ENCODE measurements around the gene ZNF318. TPM values are rescaled to one million over a fixed set of nuclear protein-coding genes. Genes with fewer than 3 reads are reported as not detected.
"Not testable (repeated sequence)": the region's sequence is repeated elsewhere in the genome, so short reads cannot be mapped to it uniquely, and the experiment has no call there.

ZNF318 gene
- total RNA-seq, 1 donor from 2014 or later, result 12.4 TPM

DNA sequence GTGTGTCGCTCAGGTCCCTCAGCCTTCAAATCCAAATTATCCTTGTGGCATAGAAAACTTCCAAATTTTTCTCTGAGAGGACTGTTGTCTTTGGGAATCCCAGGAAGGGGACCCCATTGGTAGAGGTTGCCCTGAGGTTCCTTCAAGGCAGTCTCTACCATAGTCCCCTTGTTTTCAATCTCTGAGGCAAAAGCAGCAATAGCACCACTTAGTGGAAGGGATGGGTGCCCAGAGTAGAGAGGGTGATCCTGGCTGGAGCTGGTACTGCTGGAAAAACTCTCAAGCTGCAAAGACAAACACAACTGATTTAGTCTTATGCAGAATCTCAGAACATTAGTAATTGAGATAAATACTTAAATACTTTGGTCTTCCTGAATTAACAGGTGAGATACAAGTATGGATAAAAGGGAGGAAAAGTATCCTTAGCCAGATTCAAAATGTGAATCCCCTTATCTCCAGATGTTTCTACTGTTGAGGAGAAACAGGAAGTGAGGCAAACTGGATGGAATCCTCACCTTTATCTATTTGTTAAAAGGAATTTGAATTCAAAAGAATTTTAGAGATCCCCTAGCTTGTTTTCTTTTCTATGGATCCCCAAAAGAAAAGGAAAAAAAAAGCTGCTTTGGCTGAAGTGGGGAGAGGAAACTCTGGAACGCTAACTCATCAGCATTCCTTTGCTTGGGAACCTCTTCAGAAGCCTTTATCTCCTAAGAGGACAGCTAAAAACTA lies 13.4 kb downstream of the ZNF318 start:
- intact Hi-C loops (cut with micrococcal nuclease), result no loop called here
- ATAC-seq, result peak; percentile 92
- DNase-seq, result no peak

DNA sequence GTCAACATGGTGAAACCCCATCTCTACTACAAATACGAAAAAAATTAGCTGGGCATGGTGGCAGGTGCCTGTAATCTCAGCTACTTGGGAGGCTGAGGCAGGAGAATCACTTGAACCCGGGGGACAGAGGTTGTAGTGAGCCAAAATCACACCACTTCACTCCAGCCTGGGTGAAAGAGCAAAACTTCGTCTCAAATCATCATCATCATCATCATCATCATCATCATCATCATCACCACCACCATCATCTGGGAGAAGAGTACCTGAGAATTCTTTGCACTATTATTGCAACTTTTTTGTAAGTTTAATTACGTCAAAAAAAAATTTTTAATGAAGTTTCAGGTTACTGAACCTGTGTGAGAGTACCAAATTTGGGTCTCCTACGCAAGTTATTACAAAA lies 17.5 kb downstream of the ZNF318 start:
- intact Hi-C loops (cut with micrococcal nuclease); DNase-seq; ATAC-seq: not testable (repeated sequence)

DNA sequence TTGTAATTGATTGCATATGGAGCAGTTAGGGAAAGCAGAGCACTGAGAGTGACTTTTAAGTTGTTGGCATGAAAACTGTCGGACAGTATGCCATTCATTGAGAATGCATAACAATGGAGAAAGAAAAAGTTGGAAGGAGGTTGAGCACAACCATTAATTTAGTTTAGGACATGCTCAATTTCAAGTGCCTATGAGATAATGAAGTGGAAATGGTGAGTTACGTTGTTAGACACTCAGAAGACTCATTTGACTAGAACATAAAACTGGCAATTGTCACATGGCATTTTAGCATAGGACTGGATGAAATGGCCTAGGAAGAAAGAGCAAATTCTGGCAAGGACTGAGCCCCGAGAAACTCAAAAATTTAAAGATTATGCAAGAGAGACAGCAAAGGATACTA lies 22.0 kb downstream of the ZNF318 start:
- DNase-seq (no peak), ATAC-seq (peak; percentile 58)
- intact Hi-C loops (cut with micrococcal nuclease), result no loop called here

DNA sequence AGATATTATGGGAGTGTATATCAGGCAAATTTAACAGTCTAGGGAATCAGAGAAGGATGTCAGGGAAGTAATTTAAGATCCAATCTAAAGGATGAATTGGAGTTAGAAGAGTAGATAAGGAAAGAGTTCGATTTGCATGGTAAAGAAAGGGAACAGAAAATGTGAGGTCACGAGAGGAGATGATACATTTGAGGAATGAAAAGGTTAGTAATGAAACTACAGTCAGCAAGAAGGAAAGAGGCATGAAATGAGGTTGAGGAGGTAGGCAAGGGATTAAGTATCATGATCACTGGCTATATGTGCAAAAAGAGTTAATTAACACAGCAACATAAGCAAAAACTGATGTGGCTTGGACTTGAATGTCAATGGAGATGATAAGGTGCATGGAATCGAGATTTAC lies 22.4 kb downstream of the ZNF318 start:
- intact Hi-C loops (cut with micrococcal nuclease), result no loop called here
- DNase-seq, result no peak
- no peak for ATAC-seq

DNA sequence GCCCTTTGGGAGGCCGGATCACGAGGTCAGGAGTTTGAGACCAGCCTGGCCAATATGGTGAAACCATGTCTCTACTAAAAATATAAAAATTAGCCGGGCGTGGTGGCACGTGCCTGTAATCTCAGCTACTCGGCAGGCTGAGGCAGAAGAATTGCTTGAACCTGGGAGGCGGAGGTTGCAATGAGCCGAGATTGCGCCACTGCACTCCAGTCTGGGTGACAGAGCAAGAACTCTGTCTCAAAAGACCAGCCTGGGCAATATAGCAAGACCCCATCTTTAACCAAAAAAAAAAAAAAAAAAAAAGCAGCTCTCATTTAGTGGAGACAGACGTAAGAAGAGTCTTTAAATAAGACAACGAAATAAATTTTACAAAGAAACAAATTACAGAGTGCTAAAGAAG lies 23.2 kb downstream of the ZNF318 start:
- intact Hi-C loops (cut with micrococcal nuclease); ATAC-seq: not testable (repeated sequence)

DNA sequence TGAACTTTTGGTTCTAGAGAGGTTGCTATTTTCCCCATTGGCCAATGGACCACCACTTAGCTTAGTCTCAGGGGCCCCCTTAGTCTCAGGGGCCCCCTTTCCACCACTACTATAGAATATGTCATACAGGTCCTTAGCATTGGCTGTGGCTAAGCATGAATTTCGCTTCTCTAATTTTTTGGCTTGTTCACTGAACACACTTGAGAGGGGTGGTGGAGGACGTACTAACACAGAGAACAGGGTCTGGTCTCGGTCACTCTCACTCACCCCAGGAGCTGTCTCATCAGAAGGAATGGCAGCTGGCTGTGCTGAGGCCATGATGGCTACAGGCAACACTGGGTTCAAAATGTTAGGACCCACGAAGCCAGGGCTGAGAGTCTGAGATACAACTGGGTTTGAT lies 30.3 kb downstream of the ZNF318 start:
- DNase-seq (no peak), ATAC-seq (no peak)
- intact Hi-C loops (cut with micrococcal nuclease), result loop anchor here (5.0 kb wide), 1 partner anchor 77 kb away; no protein-coding TSS in a partner anchor

More for the DNA sequence above, 23.2 kb downstream of the ZNF318 start:
- not testable (repeated sequence) for DNase-seq

DNA sequence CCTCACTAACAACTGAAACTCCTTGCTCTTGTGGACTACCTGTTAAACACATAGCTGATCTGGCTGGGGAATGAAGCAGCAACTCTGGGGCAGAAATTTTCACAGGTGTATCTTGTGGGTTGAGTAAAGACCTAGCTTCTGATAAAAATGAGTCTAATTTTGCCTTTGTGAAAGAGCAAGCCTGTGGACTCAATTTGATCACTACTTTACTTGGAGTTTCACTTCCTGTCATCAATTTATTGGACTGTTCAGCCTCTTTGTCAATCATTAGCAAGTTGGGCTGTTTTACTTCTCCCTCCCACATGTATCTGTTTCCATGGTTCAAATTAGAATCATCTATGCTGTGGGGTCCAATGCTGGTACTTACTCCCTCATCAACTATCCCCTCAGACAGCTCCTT lies 31.2 kb downstream of the ZNF318 start:
- DNase-seq (no peak), ATAC-seq (no peak)
- intact Hi-C loops (cut with micrococcal nuclease), result loop anchor here (5.0 kb wide), 1 partner anchor 76 kb away; no protein-coding TSS in a partner anchor

DNA sequence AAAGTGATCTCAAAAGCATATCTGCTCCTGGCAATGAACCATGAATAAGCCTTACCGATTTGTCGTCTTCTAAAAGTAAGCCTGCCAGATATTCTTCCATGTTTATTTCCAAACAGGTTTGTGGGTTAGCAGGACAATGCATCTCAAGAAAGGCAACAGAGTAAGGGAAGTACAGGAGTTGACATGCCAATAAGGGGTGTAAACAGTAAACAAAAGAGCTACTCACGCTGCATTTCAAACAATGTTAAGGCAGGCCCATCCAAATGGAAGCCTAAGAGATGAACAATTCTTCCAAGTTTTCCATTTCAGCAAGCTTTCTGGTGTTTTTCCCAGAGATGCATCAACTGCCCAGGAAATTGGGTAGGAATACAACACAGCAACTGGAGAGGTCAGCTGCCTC lies 33.1 kb downstream of the ZNF318 start:
- intact Hi-C loops (cut with micrococcal nuclease), result loop anchor here (5.0 kb wide), 1 partner anchor 74 kb away; no protein-coding TSS in a partner anchor
- DNase-seq (no peak), ATAC-seq (peak; percentile 15)

DNA sequence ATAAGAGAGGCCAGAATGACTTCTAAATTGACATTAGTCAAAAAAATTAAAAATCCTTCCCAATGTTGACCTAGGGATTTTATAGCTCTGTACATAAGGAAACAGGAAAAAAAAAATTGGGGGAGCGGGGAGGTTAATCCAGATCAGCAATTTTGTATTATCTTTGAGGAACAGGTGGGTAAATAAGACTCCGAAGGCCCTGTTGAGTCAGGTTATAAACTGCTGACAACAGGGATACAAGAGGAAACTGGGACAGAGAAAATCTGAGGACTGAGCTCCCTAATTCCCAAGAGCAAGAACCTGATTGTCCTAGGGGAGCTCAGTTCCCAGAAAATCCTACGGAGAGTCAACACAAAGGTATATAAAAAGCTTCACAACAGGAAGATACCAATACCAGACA lies 34.0 kb downstream of the ZNF318 start:
- intact Hi-C loops (cut with micrococcal nuclease), result loop anchor here (5.0 kb wide), 1 partner anchor 73 kb away; no protein-coding TSS in a partner anchor
- DNase-seq (no peak), ATAC-seq (no peak)

DNA sequence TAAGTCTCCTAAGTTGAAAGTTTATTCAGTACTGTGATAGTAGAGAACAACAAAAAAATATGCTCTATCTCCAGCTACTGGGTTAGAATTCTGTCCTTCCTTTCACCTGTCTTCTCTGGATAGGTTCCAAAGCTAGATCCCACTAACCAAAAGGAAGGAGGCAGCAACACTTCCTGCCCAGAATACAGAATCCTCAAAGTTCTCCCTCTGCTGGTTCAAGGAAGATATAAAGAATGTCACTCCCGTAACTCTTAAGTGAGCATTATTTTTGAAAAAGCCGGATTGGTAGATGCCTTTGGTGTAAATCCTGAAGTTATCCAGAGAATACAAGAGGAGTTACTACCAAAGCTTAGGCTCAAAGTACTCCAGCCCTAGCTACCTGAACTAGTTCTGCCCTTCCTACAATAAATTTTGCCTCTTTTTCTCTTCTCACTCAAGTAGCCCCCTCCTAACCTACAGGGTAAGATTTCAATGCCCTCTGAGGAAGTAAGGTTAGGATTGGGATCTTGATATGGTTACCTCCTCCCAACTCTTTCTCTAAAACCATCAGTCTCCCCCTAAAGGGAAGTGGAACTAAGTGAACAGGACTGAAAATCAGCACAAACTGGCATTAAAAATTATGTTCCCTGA lies 34.9 kb downstream of the ZNF318 start:
- intact Hi-C loops (cut with micrococcal nuclease), result loop anchor here (5.0 kb wide), 1 partner anchor 72 kb away; no protein-coding TSS in a partner anchor
- ATAC-seq (peak; percentile 36), DNase-seq (no peak)

DNA sequence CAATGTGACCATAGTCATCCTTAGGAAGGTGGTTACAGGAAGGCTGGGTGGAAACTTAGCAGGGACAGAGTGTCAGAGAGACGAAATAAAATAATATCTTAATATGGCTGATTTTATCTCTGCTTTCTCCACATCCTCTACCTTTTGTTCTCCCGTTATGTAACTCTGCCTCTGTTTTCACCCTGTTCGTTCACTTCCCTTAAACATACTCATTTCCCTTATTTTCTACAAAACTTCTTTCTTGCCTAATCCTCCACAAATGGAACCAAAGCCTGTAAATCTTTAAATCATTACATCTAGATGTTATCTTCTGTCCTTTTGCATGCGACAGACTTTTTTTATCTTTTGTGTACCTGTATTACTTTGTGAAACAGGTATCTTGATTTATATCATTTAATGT lies 37.6 kb downstream of the ZNF318 start:
- ATAC-seq, result no peak
- no peak for DNase-seq
- intact Hi-C loops (cut with micrococcal nuclease), result no loop called here

DNA sequence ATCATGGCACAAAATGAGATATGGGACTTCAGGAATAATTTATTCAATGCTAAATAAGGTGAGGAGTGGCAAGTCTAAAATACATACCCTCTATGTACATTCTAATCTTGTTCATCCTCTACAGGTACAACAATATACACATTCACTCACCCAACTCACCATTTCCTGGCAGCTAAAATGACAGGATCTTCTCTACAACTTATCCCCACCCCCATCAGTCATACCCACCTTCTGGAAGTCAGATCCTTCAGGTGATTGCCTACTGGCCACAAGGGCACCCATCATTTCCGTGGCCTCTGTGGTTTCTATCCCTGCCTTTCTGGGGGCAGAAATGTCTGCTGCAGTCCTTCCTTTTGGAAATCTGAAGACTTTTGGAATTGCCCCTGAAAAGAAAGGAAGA lies 38.0 kb downstream of the ZNF318 start:
- DNase-seq (no peak), ATAC-seq (no peak)
- intact Hi-C loops (cut with micrococcal nuclease), result no loop called here

DNA sequence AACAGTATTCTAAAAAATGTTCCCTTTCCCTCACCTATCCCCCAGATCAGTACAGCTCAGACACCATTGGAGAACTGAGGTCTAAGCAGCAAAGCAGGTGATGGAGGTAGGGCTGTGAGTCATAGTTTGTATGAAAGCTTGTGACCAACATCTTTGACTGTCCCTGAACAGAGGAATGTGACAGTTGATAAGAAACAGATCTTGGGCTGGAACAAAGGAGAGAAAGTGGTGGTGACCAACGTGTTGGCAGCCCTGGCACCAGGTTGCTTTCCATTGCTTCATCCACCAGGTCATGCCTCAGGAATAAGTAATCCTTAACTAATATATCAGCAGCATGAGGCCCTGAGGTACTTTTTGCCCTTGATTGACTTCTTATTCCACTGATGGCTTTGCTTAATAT lies 40.9 kb downstream of the ZNF318 start:
- DNase-seq, result peak; percentile 70
- intact Hi-C loops (cut with micrococcal nuclease), result no loop called here
- ATAC-seq, result peak; percentile 96

DNA sequence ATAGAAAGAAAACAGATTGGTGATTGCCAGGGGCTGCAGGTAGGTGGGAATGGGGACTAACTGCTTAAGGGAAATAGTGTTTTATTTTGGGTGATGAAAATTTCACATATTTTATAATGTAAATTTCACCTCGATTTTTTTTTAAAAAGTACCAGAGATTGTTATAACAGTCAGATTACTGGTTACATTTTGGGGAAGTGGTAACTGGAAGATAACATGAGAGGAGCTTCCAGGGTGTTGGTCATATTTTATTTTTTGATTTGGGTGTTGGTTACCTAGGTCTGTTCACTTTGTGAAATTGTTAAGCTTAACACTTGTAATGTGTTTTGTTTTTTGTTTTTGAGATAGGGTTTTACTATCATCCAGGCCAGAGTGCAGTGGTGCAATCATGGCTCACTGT lies 43.6 kb downstream of the ZNF318 start:
- intact Hi-C loops (cut with micrococcal nuclease), result no loop called here
- DNase-seq (no peak), ATAC-seq (no peak)

DNA sequence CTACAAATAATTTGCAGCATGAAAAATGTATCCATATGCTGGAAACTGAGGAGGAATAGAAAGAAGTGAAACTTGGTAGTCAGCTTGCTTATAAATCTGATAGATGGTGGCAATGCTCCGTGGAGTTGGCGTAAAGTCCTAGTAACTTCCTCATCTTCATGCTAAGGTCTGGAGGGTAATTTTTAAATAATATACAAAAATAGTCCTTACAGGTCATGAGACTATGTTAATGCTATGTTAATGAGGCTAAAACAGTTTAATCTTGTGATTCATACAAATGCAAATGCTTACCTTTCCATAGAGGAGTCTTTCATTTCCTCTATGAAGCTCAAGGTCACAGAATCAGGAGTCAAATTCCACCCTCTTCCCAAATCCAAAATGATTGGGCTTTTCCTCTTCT lies 51.4 kb downstream of the ZNF318 start:
- ATAC-seq, result no peak

DNA sequence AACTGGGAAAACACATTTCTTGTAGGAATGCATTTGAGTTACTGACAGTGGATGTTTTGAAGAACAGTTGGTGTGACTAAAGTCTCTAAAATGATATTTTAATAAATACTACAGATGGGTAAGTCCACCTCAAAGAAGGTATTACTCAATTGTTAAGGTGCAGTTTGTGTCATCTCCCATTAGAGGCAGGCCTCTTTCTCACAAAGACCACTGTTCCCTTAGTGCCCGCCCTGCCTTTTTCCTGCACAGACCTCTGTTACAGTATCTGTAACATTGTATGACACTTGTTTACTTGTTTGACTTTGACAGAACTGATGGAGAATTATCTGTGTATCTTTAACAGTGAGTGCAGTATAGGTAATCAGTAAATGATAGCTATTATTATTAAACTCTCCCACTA lies 55.6 kb downstream of the ZNF318 start:
- DNase-seq (no peak), ATAC-seq (no peak)
- intact Hi-C loops (cut with micrococcal nuclease), result no loop called here

More for the DNA sequence above, 51.4 kb downstream of the ZNF318 start:
- DNase-seq, result no peak
- intact Hi-C loops (cut with micrococcal nuclease), result no loop called here

DNA sequence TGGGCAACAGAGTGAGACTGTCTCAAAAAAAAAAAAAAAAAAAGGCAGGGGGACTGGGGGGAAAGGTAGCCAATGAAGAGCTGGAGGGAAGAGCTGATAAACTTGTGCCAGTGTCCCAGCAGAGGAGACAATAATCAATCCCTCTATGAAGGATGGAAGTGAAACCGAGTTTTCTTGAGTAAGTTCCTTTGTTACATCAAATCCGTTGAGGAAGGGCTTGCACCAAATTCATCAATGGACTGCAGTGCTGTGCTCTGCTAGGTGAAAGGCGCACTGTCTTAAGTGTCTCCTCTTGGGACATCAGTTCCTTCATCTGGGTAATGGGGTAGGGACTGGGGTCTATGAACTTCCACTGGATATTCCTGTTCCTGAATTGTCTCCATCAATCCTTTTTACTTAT lies 57.8 kb downstream of the ZNF318 start:
- ATAC-seq (no peak), DNase-seq (no peak)
- intact Hi-C loops (cut with micrococcal nuclease), result no loop called here

DNA sequence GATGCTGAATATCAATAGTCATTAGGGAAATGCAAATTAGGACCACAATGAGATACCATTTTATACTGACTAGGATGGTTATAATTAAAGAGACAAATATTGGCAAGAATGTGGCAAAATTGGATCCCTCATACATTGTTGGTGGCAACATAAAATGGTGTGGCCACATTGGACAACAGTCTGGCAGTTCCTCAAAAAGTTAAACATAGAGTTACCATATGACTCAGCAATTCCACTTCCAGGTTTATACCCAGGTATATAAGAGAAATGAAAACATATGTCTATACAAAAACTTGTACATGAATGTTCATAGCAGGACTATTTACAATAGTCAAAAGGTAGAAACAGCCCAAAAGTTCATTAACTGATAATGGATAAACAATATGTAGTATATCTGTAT lies 58.8 kb downstream of the ZNF318 start:
- no peak for ATAC-seq
- DNase-seq, result no peak
- intact Hi-C loops (cut with micrococcal nuclease), result no loop called here

DNA sequence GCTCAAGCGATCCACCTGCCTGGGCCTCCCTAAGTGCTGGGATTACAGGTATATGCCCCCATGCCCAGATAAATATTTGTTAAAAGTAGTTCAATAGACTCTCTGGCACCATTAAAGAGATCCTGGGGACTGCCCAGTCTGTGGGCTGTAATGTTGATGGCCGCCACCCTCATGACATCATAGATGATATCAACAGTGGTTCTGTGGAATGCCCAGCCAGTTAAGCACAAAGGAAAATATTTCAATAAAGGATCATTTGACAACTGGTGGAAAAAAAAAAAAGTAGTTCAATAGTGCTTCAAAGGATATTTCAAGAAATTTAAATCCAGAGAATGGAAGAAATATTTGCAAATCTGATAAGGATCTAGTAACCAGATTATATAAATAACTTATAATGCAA lies 59.3 kb downstream of the ZNF318 start:
- DNase-seq (no peak), ATAC-seq (no peak)
- intact Hi-C loops (cut with micrococcal nuclease), result no loop called here

DNA sequence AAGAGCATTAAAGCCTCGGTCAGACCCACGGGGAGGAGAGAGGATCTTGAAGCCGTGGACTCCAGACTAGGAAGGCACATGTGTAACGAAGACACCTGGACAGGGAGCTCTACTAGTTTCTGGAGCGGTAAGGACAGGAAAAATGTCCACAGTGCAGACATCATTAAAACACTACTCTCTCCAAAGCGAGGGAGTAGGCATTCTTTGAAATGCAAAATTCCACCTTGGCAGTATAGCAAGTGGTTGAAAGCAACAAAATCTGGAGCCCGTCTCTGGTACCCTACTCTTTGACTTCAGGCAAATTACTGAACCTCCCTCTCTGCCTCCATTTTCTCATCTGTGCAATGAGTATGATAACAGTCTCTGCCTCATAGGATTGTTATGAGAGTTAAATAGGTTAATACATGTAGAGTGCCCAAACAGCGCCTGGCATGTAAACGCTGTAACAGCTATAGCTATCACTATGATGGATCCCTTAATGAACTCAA lies 60.4 kb downstream of the ZNF318 start:
- ATAC-seq (no peak), DNase-seq (no peak)
- intact Hi-C loops (cut with micrococcal nuclease), result no loop called here
